GM12878 (cell line): ENCODE data around the gene TBC1D1. TPM values are rescaled to one million over a fixed set of nuclear protein-coding genes. Genes with fewer than 3 reads are reported as not detected.

Source experiments
- ATAC-seq: fragments of 200-7000 bp; cut with Tn5 transposase; 3 replicates; pipeline ENCODE4 v1.9.1; 2020; ENCODE audit warnings: mild to moderate bottlenecking, moderate library complexity
- BruUV-seq: library from RNA; stranded (reverse); fragments of 400-500 nt; replicated peaks from 2 replicates; lab custom pipeline; 2021; lab: Mats Ljungman, UMichigan
- CTCF ChIA-PET: fragments of 300-600 bp; sonication (Branson Sonifier 250); formaldehyde crosslinking; extraction: SDS; loops from one replicate; lab custom pipeline; 2021; ENCODE audit warnings: inconsistent platforms; lab: Yijun Ruan, JAX
- POLR2A ChIA-PET: fragments of 350-600 bp; formaldehyde crosslinking; extraction: SDS; loops from one replicate; lab custom pipeline; 2021; ENCODE audit warnings: inconsistent platforms; lab: Charles Lee
- RAD21 ChIA-PET: fragments of 300-600 bp; sonication (Branson Sonifier 250); formaldehyde crosslinking; loops from one replicate; lab custom pipeline; 2023; ENCODE audit warnings: antibody characterized with exemption; ENCODE audit not compliant: unreplicated experiment; lab: Charles Lee
- SMC1A ChIA-PET: fragments of 300-600 bp; sonication (Branson Sonifier 250); formaldehyde crosslinking; loops from one replicate; lab custom pipeline; 2023; ENCODE audit not compliant: unreplicated experiment, uncharacterized antibody; lab: Charles Lee
- DNase-seq: peaks from one replicate; pipeline ENCODE4 v3.0.0-alpha.2; 2011; ENCODE audit warnings: low read depth, low spot score
- FAIRE-seq: peaks from 3 replicates; lab custom pipeline; 2011; peaks lifted over from hg19 to GRCh38; lab: Jason Lieb, UNC
- H2AFZ ChIP-seq: 2 replicates; pipeline ENCODE4 v1.6.0; 2011; ENCODE audit warnings: low read depth, low read length, control low read depth; ENCODE audit not compliant: control insufficient read depth
- H3K27ac ChIP-seq: 2 replicates; pipeline ENCODE4 v1.5.1; 2011; ENCODE audit warnings: control low read depth; ENCODE audit not compliant: control insufficient read depth, insufficient read depth
- H3K27me3 ChIP-seq, 2 experiments: replicated peaks in 1 of 2; 2 replicates each; pipeline versions ENCODE4 v1.6.0 to v1.6.1; 2011; ENCODE audit warnings: low read length in 1 of 2; ENCODE audit not compliant: control insufficient read depth in 2 of 2, insufficient read depth in 2 of 2
- H3K36me3 ChIP-seq, 2 experiments: 2 replicates each; pipeline ENCODE4 v1.5.1; 2011; ENCODE audit warnings: low read length in 1 of 2; ENCODE audit not compliant: control insufficient read depth in 2 of 2, insufficient read depth in 2 of 2
- H3K4me1 ChIP-seq: 2 replicates; pipeline ENCODE4 v1.6.1; 2011; ENCODE audit warnings: mild to moderate bottlenecking, low read length, moderate library complexity, mixed read lengths; ENCODE audit not compliant: control insufficient read depth, insufficient read depth
- H3K4me2 ChIP-seq: 2 replicates; pipeline ENCODE4 v1.6.0; 2011; ENCODE audit warnings: control low read depth; ENCODE audit not compliant: control insufficient read depth, insufficient read depth
- H3K4me3 ChIP-seq: fragments of 200-600 bp; sonication (generic); 2 replicates; pipeline ENCODE4 v1.5.1; 2016
- H3K79me2 ChIP-seq: 2 replicates; pipeline ENCODE4 v1.6.0; 2011; ENCODE audit warnings: low read length; ENCODE audit not compliant: control insufficient read depth, insufficient read depth
- H3K9ac ChIP-seq: 2 replicates; pipeline ENCODE4 v1.8.0; 2011; ENCODE audit warnings: low read length, control low read depth, mixed read lengths; ENCODE audit not compliant: control insufficient read depth, insufficient read depth
- H3K9me3 ChIP-seq: replicated peaks from 3 replicates; pipeline ENCODE4 v1.5.1; 2011; ENCODE audit warnings: mild to moderate bottlenecking, low read length; ENCODE audit not compliant: control insufficient read depth, insufficient read depth
- H4K20me1 ChIP-seq: 2 replicates; pipeline ENCODE4 v1.6.0; 2011; ENCODE audit not compliant: control insufficient read depth, insufficient read depth
- CHD4 ChIP-seq: fragments of 200-600 bp; sonication (generic); IDR thresholded peaks from 2 replicates; pipeline ENCODE4 v1.6.1; 2016; ENCODE audit warnings: mild to moderate bottlenecking
- CUX1 ChIP-seq: IDR thresholded peaks from 2 replicates; pipeline ENCODE4 v1.6.1; 2012; ENCODE audit warnings: improper control_type of control experiment, low read depth, low read length; ENCODE audit not compliant: insufficient replicate concordance
- FOS ChIP-seq: IDR thresholded peaks from 3 replicates; pipeline ENCODE4 v1.6.1; 2011; ENCODE audit warnings: borderline replicate concordance; ENCODE audit not compliant: insufficient read length; ENCODE audit errors: extremely low read depth
- MTA3 ChIP-seq: IDR thresholded peaks from 2 replicates; pipeline ENCODE4 v1.6.1; 2012; ENCODE audit warnings: low read length, inconsistent platforms, borderline replicate concordance
- SIN3A ChIP-seq: IDR thresholded peaks from 2 replicates; pipeline ENCODE4 v1.6.1; 2012; ENCODE audit warnings: low read depth, low read length, improper control_type of control experiment
- TCF12 ChIP-seq: IDR thresholded peaks from 2 replicates; pipeline ENCODE4 v1.6.1; 2011; ENCODE audit warnings: low read depth, mild to moderate bottlenecking, low read length
- ZNF207 ChIP-seq: fragments of 450-650 bp; IDR thresholded peaks from 2 replicates; pipeline ENCODE4 v1.6.1; 2014; ENCODE audit warnings: antibody characterized with exemption, mild to moderate bottlenecking, borderline replicate concordance
- WGBS: methylation state at CpG from one replicate; pipeline ENCODE4 v1.1.6; 2016; ENCODE audit warnings: low lambda C conversion rate; ENCODE audit not compliant: insufficient replicate concordance, insufficient coverage; ENCODE audit errors: missing lambda C conversion rate; 5-methylcytosine and 5-hydroxymethylcytosine counted together
- in situ Hi-C: fragments of 300-500 bp; cut with MboI; formaldehyde crosslinking; loops from 9 replicates; pipeline ENCODE4 v1.14.3; 2018; ENCODE audit warnings: mixed read lengths
- intact Hi-C: fragments of 100-400 bp; cut with micrococcal nuclease; formaldehyde crosslinking; loops from one replicate; pipeline ENCODE4 v1.14.2; 2022; ENCODE audit not compliant: unreplicated experiment
- polyA plus RNA-seq, 11 experiments: library from polyadenylated mRNA; depleted of rRNA in 4 of 11; unstranded in 6 of 11; stranded (reverse) in 5 of 11; fragments of >200 nt; fragmentation: Nextera tagmentation in 4 of 11; fragmentation: Illumina TruSeq in 1 of 11; extraction: Ambion mirVana in 4 of 11; extraction: Trizol in 1 of 11; gene quantifications; 1 replicate in 1 of 11; 2 replicates in 10 of 11; pipeline versions ENCODE4 v1.2.1 to v1.2.3, GENCODE V29; 2011 to 2016; ENCODE audit warnings: inconsistent platforms in 2 of 11, missing spikeins in 2 of 11, low read depth in 1 of 11
- total RNA-seq, 4 experiments: library from RNA; depleted of rRNA in 3 of 4; stranded (reverse); fragments of >200 nt in 3 of 4; fragmentation: Illumina TruSeq in 1 of 4; extraction: Trizol in 1 of 4; gene quantifications; 2 replicates each; pipeline versions ENCODE4 v1.2.1 to v1.2.3, GENCODE V29; 2013 to 2021

Gene TBC1D1
- total and polyA plus RNA-seq, 10 of the 15 experiments (the other 5 are each of a cell fraction or from before 2014, with no cell fraction given) = 5.3 to 102 (median 57.8) TPM

GRCh38 chr4:38113132-38113531, 222.2 kb downstream of the TBC1D1 start:
- no peak overlapping the region for H3K9ac ChIP-seq
- CTCF ChIA-PET = interaction anchor here (1.5 to 1.6 kb wide), 4 partner anchors 10 to 44 kb away, joined by 3 to 8 read pairs (median 4); no protein-coding TSS in a partner anchor

More at GRCh38 chr4:38113132-38113531, 222.2 kb downstream of the TBC1D1 start:
- ChIA-PET SMC1A (interaction anchor here (1.7 to 6.8 kb wide), 2 partner anchors 15 to 66 kb away, joined by 3 to 38 read pairs; no protein-coding TSS in a partner anchor), POLR2A (no interaction called here), RAD21 (no interaction called here)
- peaks cover 3 to 11% of the 10 kb centered on the region in 2 experiments for H3K36me3 ChIP-seq
- intact Hi-C loops (no loop called here), in situ Hi-C loops (no loop called here)
- H3K27me3 ChIP-seq = no peaks in the 10 kb centered on the region
- no peak overlapping the region for H2AFZ ChIP-seq
- H3K79me2 ChIP-seq = no peaks in the 10 kb centered on the region
- no peaks in the 10 kb centered on the region for H4K20me1 ChIP-seq
- peaks cover 16% of the 10 kb centered on the region for H3K4me1 ChIP-seq
- TF ChIP-seq MTA3 = no peak
- no peak for TF ChIP-seq ZNF207
- TF ChIP-seq TCF12 = no peak
- no peak for TF ChIP-seq FOS
- no peak for TF ChIP-seq CHD4
- no peak for TF ChIP-seq SIN3A
- TF ChIP-seq CUX1 = no peak
- ATAC-seq = no peak
- no peak overlapping the region for H3K27ac ChIP-seq
- no peak overlapping the region for H3K4me3 ChIP-seq
- no peaks in the 10 kb centered on the region for H3K9me3 ChIP-seq
- no peak for FAIRE-seq
- BruUV-seq = no TSS peak
- WGBS = 98% methylated on average over 4 of the region's 4 CpGs
- H3K4me2 ChIP-seq = no peak overlapping the region
- DNase-seq = no peak
